Measurements from ENCODE around the gene ZBTB21.

ZBTB21 gene

GRCh38 chr21:41942457-41942856 is 67.7 kb downstream of the ZBTB21 start:
- no peak for DNase-seq (ENCODE audit: low read depth)
- no peak overlapping the region for H3K4me3 ChIP-seq (ENCODE audit: low read depth, low read length)
- no peak for TF ChIP-seq CTCF (IDR thresholded peaks at IDR 0.05; ENCODE audit: control insufficient read depth, extremely low read depth, insufficient read depth)

- no peak for DNase-seq (ENCODE audit: low read depth)
- H3K4me3 ChIP-seq (ENCODE audit: low read depth, low read length), result no peak overlapping the region
- TF ChIP-seq CTCF (IDR thresholded peaks at IDR 0.05; ENCODE audit: control insufficient read depth, extremely low read depth, insufficient read depth), result no peak
Measured at GRCh38 chr21:41941941-41942340, 68.2 kb downstream of the ZBTB21 start.

- DNase-seq (ENCODE audit: low read depth), result no peak
- no peak for TF ChIP-seq CTCF (IDR thresholded peaks at IDR 0.05; ENCODE audit: control insufficient read depth, extremely low read depth, insufficient read depth)
- H3K4me3 ChIP-seq (ENCODE audit: low read depth, low read length), result no peak overlapping the region
Measured at GRCh38 chr21:41940431-41940830, 69.7 kb downstream of the ZBTB21 start.

GRCh38 chr21:41939391-41939790 is 70.8 kb downstream of the ZBTB21 start:
- no peak for DNase-seq (ENCODE audit: low read depth)
- no peak overlapping the region for H3K4me3 ChIP-seq (ENCODE audit: low read depth, low read length)
- no peak for TF ChIP-seq CTCF (IDR thresholded peaks at IDR 0.05; ENCODE audit: control insufficient read depth, extremely low read depth, insufficient read depth)

Data from LNCaP clone FGC (cell line).